ENCODE measurements around the gene IFI30.
"Not testable (repeated sequence)": the region's sequence is repeated elsewhere in the genome, so short reads cannot be mapped to it uniquely, and the experiment has no call there.

The IFI30 gene

DNA sequence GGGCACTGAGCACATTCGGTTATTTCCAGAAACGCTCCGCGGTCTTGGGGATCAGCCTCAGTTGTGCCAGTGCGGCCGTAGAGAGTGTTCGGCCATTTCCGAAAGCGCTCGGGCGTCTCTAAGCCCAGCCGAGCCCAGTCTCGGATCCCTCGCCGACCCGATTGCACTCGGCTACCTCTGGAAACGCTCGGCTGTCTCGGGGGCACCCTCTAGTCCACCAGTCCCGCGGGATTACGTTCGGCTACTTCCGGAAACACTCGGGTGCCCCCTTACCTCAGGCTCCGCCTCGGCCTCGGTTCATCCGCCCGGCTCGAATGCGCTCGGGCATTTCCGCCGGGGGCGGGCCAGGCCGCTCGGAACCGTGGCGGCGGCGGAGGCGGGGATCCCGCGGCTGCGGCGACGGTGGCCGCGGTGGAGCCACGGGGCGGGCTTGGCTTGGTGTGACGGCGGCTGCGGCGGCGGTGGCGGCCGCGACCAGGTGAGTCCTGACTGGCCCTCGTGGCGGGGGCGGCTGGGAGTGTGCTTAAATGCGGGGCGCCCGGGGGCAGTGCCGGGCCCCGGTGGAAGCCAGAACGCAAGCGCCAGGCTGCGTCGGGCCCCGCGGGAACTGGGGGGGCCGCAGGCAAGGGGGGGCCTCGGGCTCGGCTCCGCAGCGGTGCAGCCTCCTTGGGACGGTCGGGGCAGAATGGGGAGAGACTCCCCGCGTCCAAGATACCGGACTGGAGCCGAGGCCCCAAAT lies 20.6 kb upstream of the IFI30 start, which contains the start of gene PIK3R2:
TSS of gene PIK3R2 (plus strand) at position 347 of the 739 bp plus-strand sequence. CDS start 2,717 bp downstream, outside the sequence.
- DNase-seq: peak; percentile 100

DNA sequence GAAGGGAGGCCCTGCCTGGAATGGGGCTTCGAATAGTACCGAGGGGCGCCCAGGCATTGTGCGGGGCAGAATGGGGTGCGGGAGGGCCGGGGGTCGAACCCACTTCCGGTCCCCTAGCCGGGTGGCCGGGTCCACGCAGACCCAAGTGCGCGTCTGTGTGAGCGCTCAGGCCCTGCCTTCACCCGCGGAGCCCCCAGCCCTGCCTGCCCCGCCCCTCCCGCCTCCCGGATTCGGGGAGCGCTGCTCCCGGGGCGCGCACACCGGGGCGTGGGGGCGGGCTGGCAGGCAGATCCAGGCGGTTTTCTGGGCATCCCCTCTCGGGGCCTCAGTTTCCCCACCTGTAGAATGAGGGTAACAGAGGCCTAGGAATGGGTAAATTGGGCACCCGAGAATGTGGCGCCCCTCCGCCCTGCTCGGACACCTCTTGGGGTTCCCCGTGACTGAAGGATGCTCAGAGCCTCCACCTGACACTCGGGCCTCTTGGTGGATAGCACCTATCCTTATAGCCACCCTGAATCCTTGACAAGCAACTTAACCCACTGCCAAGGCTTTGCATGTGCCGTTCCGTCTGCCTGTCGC lies 20.0 kb upstream of the IFI30 start:
- peak; percentile 40 for DNase-seq

DNA sequence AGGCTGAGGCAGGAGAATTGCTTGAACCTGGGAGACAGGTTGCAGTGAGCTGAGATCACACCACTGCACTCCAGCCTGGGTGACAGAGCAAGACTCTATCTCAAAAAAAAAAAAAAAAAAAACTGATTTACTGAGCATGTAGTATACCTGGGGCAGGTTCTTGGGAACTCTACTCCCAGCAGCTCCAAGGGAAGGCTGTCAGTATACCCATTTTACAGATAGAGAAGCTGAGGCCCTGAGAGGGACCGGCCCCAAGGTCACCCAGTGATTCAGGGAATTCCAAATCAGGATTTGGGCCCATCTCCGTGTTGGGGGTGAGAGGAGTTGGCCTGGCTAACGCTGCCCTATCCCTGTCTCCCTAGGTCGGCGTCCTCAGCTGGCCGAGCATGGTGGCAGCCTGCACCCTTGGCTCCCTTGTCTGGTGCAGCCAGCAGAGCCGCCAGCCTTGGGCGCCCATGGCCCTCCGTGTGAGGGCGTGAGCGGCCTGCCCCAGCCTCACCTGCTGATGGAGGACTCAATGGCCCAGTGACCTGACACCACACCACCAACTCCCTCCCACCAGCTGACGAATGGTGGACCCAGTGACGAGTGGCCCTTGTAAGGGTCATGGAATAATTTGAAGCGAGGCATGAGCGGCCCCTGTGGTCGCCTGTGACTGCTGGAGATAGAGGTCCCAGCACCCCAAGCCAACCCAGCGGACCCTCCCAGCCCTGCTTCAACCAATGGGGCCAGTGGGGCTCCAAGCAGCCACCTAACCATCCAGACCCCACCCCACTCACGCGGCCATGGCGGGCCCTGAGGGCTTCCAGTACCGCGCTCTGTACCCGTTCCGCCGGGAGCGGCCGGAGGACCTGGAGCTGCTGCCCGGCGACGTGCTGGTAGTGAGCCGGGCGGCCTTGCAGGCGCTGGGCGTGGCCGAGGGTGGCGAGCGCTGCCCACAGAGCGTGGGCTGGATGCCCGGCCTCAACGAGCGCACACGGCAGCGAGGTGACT lies 18.2 kb upstream of the IFI30 start:
- DNase-seq: no peak

DNA sequence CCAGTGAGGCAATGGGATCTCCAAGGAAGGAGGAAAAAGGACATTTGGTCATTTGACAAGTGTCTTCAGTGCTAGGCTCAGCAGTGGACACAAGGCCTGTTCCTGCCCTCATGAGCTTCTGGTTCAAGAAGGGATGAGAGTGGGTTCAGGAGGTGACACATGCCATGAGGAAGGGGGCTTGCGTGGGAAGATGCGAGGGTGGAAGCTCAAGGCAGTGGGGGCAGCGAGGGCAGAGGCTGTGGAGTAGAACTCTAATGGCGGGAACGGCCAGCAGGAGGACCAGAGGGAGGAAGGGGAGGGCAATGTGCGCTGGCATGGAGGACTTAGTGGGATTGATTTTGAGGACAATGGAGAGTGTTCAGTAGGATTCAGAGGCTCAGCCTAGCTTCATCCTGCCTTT lies 17.3 kb upstream of the IFI30 start:
- no peak for DNase-seq

DNA sequence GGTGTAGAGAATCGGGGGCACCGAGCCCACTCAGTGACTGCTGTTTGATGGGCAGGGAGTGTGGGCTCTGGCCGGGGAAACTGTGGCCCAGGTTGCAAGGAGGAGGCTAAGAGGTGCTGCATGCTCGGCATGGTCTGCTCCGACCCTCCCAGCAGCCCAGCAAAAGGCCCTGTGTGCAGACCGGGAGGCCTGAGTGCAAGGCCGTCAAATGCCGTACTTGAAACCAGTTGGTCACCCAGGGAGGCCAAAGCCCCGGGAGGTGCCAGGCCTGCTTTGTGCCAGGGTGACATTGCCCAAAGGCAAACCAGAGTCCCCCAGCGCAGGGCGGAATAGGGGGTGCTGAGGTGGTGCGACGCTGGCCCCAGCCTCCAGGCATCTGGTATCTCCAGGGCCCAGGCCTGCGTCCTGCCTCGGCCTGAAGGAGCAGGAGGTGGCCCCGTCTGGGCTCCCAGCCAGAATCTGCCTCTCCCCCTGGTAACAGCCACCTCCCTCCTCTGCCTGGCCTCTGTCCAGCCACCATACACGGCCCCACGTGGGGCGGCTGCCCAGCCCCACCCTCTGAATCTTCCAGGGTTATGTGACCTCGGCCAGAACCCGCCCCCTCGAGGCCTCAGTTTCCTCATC lies 16.7 kb upstream of the IFI30 start:
- DNase-seq: no peak

DNA sequence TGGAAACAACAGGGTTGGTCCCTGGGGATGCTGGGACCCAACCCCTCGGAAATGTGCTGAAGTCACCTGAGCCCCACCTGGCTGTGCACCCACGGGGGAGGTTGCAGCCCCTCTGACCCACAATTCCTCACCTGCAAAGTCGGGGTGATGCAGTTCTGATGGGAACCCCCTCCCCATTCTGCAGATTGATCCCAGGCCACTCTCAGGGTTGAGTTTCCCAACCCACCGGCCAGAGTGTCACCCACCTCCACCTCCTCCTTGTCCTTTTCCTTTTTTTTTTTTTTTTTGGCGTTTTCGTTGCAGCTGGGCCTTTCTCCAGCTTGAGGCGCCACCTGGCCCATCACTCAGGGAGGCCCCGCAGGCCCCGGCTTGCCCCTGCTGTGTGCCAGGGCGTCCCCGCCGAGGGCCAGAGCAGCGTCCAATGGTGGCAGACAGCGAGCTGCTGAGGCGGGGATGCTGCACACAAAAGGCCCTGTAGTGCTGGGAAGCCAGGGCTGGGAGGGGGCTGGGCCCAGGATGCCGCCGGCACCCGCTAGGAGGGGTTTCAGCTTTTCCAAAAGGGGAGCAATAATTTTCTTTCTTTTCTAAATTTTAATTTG lies 16.0 kb upstream of the IFI30 start:
- DNase-seq: no peak

DNA sequence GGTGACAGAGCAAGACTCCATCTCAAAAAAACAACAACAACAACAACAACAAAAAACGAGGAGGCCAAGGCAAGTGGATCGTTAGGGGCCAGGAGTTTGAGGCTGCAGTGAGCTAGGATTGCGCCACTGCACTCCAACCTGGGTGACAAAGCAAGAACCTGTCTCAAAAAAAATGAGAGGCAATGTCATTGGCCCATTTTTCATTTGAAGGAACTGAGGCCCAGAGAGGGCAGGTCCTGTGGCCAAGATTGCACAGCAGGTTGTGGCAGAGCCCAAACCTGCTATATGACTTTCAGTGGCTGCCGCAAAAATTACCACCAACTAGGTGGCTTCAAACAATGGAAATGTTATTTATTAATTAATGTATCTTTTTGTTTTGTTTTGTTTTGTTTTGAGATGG lies 15.1 kb upstream of the IFI30 start:
- no peak for DNase-seq

DNA sequence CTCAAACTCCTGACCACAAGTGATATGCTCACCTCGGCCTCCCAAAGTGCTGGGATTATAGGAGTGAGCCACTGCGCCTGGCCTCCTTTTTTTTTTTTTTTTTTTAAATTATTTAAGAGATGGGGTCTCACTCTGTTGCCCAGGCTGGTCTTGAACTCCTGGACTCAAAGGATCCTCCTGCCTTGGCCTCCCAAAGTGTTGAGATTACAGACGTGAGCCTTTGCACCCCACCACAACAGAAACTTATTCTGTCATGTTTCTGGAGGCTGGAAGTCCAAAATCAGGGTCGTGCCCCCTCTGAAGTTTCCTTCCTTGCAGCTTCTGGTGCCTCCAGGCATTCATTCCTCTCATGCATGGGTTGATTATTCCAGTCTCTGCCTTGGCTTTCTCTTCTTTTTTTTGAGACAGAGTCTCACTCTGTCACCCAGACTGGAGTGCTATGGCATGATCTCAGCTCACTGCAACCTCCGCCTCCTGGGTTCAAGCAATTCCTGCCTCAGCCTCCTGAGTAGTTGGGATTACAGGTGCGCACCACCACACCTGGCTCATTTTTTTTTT lies 14.5 kb upstream of the IFI30 start:
- DNase-seq: not testable (repeated sequence)

DNA sequence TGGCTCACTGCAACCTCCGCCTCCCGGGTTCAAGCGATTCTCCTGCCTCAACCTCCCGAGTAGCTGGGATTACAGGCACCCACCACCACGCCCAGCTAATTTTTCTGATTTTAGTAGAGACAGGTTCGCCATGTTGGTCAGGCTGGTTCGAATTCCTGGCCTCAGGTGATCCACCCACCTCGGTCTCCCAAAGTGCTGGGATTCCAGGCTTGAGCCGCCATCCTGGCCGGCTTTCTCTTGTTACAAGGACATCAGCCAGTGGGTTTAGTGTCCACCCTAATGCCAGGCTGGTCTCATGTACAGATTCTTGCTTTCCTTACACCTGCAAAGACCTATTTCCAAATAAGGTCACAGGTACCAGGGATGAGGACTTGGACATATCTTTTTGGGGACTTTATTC lies 13.8 kb upstream of the IFI30 start:
- DNase-seq: no peak

DNA sequence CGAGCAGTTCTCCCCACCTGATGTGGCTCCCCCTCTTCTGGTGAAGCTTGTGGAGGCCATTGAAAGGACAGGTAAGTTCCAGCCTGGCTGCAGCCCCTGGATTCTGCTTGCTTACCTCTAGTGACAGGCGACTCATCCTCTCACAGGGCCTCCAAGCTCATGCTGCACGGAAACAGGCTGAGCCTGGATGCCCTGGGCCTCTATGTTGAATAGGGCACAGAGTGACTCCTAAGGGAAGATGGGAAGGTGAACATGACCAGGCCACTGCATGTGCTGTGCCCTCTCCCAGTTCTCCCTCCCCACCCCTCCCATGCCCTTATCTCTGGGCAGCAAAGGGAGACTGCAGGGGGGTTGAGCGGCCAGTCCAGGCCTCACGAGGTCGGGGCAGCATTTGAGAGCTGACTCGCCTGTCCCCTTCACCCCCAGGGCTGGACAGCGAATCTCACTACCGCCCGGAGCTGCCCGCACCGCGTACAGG lies 13.1 kb upstream of the IFI30 start:
- DNase-seq: no peak

DNA sequence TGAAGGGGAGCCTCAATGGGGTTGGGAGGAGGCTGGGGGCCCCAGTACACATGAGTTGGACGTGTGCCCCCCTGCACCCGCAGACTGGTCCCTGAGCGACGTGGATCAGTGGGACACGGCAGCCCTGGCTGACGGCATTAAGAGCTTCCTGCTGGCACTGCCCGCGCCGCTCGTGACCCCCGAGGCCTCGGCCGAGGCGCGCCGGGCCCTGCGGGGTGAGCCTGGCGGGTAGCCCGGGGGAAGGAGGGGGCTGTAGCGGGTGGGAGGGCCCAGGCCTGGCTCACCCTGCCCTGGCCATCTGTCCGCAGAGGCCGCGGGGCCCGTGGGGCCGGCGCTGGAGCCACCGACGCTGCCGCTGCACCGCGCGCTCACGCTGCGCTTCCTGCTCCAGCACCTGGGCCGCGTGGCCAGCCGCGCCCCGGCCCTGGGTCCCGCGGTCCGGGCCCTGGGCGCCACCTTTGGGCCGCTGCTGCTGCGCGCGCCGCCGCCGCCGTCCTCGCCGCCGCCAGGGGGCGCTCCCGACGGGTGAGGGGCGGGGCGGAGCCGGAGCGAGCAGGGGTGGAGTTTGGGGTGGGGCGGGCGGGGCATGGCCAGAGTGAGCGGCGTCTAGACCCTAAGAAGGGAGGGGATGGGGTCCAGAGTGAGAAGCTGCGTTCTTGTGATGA lies 12.5 kb upstream of the IFI30 start:
- peak; percentile 80 for DNase-seq

DNA sequence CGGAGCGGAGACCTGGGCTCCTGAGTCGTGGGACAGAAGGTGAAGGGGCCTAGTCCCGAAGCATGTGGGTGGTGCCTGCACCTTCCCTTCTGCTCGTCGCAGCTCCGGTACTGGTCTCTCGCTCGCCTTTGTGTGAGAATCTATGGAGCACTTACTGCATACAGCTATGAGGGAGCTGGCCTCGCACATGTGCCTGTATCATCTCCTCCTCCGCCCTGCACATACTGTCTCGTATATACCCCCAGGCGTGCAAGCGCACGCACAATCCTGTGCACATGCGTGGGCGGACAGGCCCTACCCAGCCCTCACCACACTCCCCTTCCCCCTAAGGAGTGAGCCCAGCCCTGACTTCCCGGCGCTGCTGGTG lies 12.0 kb upstream of the IFI30 start:
- DNase-seq: no peak

DNA sequence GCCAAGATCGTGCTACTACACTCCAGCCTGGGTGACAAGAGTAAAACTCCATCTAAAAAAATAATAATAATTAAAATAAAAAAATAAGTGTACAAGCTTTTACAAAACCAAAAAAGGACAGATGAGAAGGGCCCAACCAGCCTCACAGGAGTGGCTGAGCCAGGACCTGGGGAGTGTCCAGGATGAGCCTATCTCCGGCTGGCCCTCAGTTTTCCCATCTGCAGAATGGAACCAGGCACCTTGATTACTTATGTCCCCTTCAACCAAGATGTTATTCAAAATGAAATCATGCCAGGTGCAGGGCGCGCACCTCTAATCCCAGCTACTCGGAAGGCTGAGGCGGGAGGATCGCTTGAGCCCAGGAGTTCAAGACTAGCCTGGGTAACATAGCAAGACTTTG lies 9.5 kb upstream of the IFI30 start:
- no peak for DNase-seq

DNA sequence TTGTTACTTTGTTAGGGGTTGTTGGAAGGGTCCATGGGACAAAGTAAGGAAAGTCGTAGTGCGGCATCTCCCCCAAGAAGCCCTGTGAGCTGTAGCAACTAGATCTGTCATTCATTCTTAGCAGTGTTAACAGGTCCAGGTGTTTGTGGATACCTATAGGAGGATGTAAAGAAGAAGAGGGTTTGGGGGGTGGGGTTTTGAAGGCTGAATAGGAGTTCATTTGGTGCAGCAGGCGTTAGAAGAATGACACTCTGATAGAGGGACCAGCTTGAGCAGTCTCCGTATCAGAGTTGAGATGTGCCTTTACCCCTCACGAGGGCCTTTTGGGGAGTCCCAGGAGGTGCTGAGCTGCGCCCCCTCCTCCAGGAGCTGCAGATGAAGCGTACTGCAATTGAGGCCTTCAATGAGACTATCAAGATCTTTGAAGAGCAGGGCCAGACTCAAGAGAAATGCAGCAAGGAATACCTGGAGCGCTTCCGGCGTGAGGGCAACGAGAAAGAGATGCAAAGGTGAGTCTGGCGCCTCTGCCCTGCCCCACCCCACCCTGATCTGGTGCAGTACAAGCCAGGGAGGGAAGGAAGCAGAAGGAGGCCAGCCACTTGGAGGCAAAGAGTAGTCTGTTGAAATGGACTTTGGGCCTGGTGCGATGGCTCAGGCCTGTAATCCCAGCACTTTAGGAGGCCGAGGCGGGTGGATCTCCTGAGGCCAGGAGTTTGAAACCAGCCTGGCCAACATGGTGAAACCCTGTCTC lies 7.6 kb upstream of the IFI30 start:
- no peak for DNase-seq

DNA sequence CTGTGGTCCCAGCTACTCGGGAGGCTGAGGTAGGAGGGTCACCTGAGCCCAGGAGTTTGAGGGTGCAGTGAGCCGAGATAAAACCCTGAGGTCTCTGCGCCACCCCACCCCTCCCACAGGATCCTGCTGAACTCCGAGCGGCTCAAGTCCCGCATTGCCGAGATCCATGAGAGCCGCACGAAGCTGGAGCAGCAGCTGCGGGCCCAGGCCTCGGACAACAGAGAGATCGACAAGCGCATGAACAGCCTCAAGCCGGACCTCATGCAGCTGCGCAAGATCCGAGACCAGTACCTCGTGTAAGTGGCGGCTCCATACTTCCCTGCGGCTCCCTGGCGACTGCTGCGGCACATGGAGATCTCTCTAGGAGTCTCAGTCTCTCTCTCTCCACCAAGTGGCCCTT lies 6.6 kb upstream of the IFI30 start:
- no peak for DNase-seq

DNA sequence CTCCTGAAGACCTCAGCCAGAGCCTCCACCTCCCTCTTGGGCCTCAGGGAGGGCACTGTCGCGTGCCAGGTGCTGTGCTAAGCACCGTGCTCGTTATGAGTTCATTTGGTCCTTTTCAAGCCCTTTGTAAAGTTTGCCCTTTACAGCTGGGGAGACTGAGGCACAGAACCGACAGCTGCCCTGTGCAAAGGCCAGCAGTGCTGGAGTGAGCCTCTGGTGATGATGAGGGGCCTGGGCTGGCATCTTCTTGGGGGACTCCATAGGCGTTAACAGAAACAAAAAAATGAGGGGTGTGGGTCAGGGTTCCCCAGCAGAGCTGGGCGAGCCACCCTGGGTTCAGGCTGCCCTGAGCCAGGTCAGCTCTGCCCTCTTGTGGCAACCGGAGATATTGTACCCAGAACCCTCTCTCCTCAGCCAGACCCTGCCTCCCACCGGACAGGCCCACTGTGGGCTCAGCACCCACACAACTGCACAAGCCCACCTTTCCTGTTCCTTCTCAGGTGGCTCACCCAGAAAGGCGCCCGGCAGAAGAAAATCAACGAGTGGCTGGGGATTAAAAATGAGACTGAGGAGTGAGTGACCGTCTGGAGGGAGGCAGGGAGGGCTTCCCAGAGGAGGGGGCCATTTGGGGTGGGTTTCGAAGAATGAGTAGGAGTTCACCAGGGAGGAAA lies 5.5 kb upstream of the IFI30 start:
- DNase-seq: peak; percentile 36

DNA sequence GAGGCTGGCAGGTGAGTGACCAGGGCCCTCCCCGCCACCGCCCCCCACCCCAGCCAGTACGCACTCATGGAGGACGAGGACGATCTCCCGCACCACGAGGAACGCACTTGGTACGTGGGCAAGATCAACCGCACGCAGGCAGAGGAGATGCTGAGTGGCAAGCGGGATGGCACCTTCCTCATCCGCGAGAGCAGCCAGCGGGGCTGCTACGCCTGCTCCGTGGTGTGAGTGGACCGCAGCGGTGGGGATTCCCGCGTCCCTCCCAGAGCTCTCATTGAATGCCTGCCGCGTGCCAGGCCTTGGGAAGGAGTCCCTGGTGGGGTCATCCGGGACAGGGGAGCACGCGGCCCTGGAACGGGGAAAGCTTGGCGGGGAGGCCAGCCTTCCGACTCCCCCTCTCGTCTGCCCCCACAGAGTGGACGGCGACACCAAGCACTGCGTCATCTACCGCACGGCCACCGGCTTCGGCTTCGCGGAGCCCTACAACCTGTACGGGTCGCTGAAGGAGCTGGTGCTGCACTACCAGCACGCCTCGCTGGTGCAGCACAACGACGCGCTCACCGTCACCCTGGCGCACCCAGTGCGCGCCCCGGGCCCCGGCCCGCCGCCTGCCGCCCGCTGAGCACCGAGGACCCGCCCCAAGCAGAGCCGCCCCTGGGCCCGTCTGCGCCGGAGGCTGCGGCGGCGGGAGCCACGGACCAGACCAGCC lies 4.8 kb upstream of the IFI30 start:
- DNase-seq: no peak

DNA sequence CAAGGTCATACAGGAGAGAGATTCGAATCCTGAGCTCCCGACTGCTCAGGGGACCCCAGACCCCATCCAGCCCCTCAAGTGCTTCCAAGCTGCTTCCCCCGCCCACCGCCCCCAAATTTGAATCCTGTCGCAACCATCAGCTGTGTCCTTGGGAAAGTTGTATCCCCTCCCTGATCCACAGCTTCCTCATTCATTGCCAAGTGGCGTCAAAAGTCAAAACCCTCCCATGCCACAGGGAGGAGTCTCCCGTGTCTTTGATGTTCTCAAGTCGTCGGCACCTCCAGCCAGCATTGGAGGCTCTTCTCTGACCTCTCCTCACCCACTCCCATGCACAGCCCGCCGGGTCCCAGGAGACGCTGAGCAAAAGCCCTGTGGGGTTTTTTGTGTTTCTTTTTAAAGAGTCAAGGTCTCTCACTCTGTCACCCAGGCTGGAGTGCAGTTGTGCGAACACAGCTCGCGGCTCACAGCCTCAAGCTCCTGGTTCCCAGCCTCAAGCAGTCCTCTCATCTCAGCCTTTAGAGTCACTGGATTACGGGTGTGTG lies 2.8 kb upstream of the IFI30 start:
- no peak for DNase-seq
